Omental fat pad (tissue), 4 donors: Measurements from ENCODE around the gene RNF123. TPM values are rescaled to one million over a fixed set of nuclear protein-coding genes. Genes with fewer than 3 reads are reported as not detected.

Experiments used
- ATAC-seq: fragments of 150-250 bp; one replicate; pipeline ENCODE4 v1.9.1; 2016; ENCODE audit warnings: mild to moderate bottlenecking, moderate library complexity; ENCODE audit not compliant: low FRiP score
- DNase-seq: peaks from one replicate; pipeline ENCODE4 v3.0.0-alpha.2; 2019; ENCODE audit warnings: low spot score
- CTCF ChIP-seq, 3 donors: fragments of 450-650 bp; IDR thresholded peaks; one replicate each; pipeline ENCODE4 v1.5.1; 2016 to 2017; ENCODE audit warnings: antibody characterized with exemption in 3 of 3, mild to moderate bottlenecking in 3 of 3, moderate library complexity in 2 of 3
- total RNA-seq, 4 donors: library from RNA; depleted of rRNA; stranded (reverse); fragments of >200 nt; gene quantifications; one replicate each; pipeline ENCODE4 v1.1.0, GENCODE V29; 2016

The RNF123 gene
- total RNA-seq, 4 donors from 2014 or later: 22.2 to 28.7 (median 26.7) TPM

- no peak for TF ChIP-seq CTCF (IDR thresholded peaks at IDR 0.05)
- no peak for DNase-seq
Measured at GRCh38 chr3:49703956-49704355, 14.6 kb downstream of the RNF123 start.

GRCh38 chr3:49704629-49705028 is 15.3 kb downstream of the RNF123 start:
- DNase-seq: no peak
- no peak for ATAC-seq
- TF ChIP-seq CTCF (IDR thresholded peaks at IDR 0.05): no peak

More at GRCh38 chr3:49703956-49704355, 14.6 kb downstream of the RNF123 start:
- ATAC-seq: no peak

- DNase-seq (no peak), ATAC-seq (no peak)
- no peak for TF ChIP-seq CTCF (IDR thresholded peaks at IDR 0.05)
Measured at GRCh38 chr3:49705390-49705960, 16.1 kb downstream of the RNF123 start.

- TF ChIP-seq CTCF (IDR thresholded peaks at IDR 0.05): no peak
- DNase-seq: no peak
- no peak for ATAC-seq
Measured at GRCh38 chr3:49706456-49707112, 17.2 kb downstream of the RNF123 start.

GRCh38 chr3:49707113-49707480 is 17.7 kb downstream of the RNF123 start:
- no peak for DNase-seq
- TF ChIP-seq CTCF (IDR thresholded peaks at IDR 0.05): no peak
- no peak for ATAC-seq

GRCh38 chr3:49709852-49710251 is 20.5 kb downstream of the RNF123 start:
- TF ChIP-seq CTCF (IDR thresholded peaks at IDR 0.05): no peak
- DNase-seq: no peak
- no peak for ATAC-seq

GRCh38 chr3:49711489-49711888 is 22.1 kb downstream of the RNF123 start:
- no peak for DNase-seq
- no peak for ATAC-seq
- TF ChIP-seq CTCF (IDR thresholded peaks at IDR 0.05): no peak
